ENCODE results near the gene TMEM37.

TMEM37 gene

DNA sequence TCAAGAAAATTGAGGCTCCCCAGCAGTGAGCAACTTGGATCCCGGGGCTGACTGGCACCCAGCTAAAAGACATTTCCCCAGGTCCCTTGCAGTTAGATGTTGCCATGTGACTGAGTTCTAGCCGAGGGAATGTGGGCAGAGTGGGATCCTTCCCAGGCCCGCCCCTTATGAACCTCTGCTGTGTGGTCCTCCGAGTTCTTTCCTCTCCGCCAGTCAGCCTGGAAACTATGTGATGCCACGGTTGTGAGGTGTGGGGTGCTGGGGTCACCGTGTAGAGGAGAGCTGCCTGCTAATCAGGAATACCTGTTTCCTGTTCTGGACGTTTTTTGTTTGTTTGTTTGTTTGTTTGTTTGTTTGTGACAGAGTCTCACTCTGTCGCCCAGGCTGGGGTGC, 45.5 kb downstream of the TMEM37 start:
- no peak overlapping the region for H3K4me3 ChIP-seq (ENCODE audit: low read depth, low read length)
- TF ChIP-seq, protein P1, sequence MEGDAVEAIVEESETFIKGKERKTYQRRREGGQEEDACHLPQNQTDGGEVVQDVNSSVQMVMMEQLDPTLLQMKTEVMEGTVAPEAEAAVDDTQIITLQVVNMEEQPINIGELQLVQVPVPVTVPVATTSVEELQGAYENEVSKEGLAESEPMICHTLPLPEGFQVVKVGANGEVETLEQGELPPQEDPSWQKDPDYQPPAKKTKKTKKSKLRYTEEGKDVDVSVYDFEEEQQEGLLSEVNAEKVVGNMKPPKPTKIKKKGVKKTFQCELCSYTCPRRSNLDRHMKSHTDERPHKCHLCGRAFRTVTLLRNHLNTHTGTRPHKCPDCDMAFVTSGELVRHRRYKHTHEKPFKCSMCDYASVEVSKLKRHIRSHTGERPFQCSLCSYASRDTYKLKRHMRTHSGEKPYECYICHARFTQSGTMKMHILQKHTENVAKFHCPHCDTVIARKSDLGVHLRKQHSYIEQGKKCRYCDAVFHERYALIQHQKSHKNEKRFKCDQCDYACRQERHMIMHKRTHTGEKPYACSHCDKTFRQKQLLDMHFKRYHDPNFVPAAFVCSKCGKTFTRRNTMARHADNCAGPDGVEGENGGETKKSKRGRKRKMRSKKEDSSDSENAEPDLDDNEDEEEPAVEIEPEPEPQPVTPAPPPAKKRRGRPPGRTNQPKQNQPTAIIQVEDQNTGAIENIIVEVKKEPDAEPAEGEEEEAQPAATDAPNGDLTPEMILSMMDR (IDR thresholded peaks at IDR 0.05; ENCODE audit: control insufficient read depth, extremely low read depth, insufficient read depth): no peak
- DNase-seq (ENCODE audit: low read depth): no peak

DNA sequence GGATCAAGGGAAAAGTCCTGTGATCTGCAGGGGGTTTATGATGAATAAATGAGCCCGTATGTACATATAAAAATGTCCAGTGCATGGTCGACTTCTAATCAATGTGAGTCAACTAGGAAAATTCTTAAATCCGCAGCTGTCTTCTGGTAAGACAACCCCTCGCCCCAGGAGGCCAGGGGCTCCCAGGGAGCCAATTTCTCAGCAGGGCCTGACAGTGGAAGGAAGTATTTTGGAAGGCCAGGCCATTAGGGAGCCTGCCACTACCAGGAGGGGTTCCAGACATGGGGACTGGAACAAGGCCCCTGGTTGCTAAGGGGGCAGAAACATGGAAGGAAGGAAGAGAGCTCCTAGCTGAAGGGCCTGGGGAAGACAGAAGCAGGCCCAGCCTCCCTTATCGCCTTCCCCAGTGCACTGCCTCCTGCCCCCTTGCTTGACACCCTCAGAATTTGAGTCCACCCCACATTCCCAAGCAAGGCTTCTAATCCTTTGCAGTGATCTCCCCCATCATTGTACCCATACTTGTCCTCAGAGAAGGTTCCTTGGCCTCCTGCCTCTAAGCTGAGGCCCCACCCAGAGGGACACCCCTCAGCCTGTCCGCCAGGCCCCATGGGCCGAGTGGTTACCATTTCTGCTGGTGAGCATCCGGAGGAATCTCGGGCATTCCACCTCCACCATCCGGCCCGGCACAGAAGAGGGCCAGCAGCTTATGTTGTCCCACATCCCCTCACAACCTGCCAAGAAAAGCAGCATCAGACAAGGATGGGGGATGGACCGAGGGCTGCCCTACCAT, 46.7 kb downstream of the TMEM37 start:
- H3K4me3 ChIP-seq (ENCODE audit: low read depth, low read length): no peak overlapping the region
- TF ChIP-seq, protein P1 (IDR thresholded peaks at IDR 0.05; ENCODE audit: control insufficient read depth, extremely low read depth, insufficient read depth): no peak
- DNase-seq (ENCODE audit: low read depth): no peak

DNA sequence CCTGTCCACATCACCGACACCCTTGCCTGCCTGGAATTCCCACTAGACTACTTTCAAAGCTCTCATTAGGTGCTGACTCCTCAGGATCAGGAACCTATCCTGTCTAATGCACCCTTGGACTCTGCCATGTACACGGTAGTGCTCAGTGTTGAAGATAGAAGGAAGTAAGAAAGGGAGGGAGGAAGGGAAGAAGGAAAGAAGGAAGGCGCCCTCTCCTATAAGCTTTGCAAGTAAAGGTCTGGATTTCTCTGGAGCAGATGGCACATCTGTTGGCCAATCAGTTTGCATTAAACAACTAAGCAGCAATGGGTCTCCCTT, 47.3 kb downstream of the TMEM37 start:
- no peak overlapping the region for H3K4me3 ChIP-seq (ENCODE audit: low read depth, low read length)
- TF ChIP-seq, protein P1 (IDR thresholded peaks at IDR 0.05; ENCODE audit: control insufficient read depth, extremely low read depth, insufficient read depth): no peak

DNA sequence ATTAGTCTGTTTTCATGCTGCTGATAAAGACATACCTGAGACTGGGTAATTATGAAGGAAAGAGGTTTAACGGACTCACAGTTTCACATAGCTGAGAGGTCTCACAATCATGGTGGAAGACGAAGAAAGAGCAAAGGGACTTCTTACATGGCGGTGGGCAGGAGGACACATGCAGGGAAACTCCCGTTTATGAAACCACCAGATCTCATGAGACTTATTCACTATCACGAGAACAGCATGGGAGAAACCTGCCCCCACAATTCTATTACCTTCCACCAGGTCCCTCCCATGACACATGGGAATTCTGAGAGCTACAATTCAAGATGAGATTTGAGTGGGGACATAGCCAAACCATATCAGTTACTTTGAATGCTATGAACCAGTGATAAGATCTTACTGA, 48.5 kb downstream of the TMEM37 start:
- no peak overlapping the region for H3K4me3 ChIP-seq (ENCODE audit: low read depth, low read length)
- TF ChIP-seq, protein P1 (IDR thresholded peaks at IDR 0.05; ENCODE audit: control insufficient read depth, extremely low read depth, insufficient read depth): no peak
- no peak for DNase-seq (ENCODE audit: low read depth)

More for the DNA sequence above, 47.3 kb downstream of the TMEM37 start:
- no peak for DNase-seq (ENCODE audit: low read depth)

DNA sequence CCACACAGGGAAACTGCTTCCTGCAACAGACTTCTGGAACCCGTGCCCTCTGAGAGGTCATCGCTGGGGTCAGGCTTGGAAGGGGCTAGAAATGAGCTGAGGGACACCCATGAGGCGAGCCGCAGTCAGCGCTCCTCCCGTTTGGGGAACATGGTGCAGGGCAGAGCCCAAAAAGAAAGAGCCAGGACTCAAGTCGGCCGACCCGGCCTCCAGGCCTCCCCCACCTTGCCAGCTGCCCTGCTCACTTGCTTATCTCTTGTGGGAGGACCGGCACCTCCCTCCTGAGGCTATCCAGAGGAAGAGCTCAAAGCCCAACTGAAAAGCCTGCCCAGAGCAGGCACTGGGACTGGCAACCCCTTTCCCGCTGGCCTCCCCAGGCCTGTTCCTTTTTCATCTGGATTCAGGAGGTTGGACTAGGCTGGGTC, 49.1 kb downstream of the TMEM37 start:
- no peak for DNase-seq (ENCODE audit: low read depth)
- H3K4me3 ChIP-seq (ENCODE audit: low read depth, low read length): no peak overlapping the region
- TF ChIP-seq, protein P1 (IDR thresholded peaks at IDR 0.05; ENCODE audit: control insufficient read depth, extremely low read depth, insufficient read depth): no peak

- TF ChIP-seq, protein P1 (IDR thresholded peaks at IDR 0.05; ENCODE audit: control insufficient read depth, extremely low read depth, insufficient read depth): no peak
- DNase-seq (ENCODE audit: low read depth): no peak
- no peak overlapping the region for H3K4me3 ChIP-seq (ENCODE audit: low read depth, low read length)
Observed at GRCh38 chr2:119481501-119482455, 50.1 kb downstream of the TMEM37 start.

All from LNCaP clone FGC (cell line).